ENCODE results near the gene KRTAP10-5. TPM values are rescaled to one million over a fixed set of nuclear protein-coding genes. Genes with fewer than 3 reads are reported as not detected.
"Not testable (repeated sequence)": the region's sequence is repeated elsewhere in the genome, so short reads cannot be mapped to it uniquely, and the experiment has no call there.

Gene KRTAP10-5
- not detected for total RNA-seq
- not detected for total RNA-seq (2013)
- total RNA-seq = 0 reads per million in 29 experiments

- Mint-ChIP-seq H3K4me3 (peak within 1 kb of the TSS in 2 of 3 donors; percentile 33 to 36), H3K27me3 (peaks cover 13 to 23% of the 10 kb centered on the region in 2 donors), H3K9me3 (peaks cover 8 to 29% (median 16%) of the 10 kb centered on the region in 3 donors), H3K4me1 (peaks cover 20 to 28% (median 22%) of the 10 kb centered on the region in 3 donors)
- H3K36me3 ChIP-seq (ENCODE audit: control insufficient read depth in 2 of 2, extremely low read depth in 1 of 2, insufficient read depth in 1 of 2, low read length in 1 of 2); H3K36me3 Mint-ChIP-seq; POLR2A ChIA-PET; ATAC-seq (replicated peaks in 1 of 4); CTCF ChIA-PET; H3K4me3 ChIP-seq (ENCODE audit: control insufficient read depth in 1 of 2, extremely low read depth in 1 of 2, low read length in 1 of 2); H3K9me3 ChIP-seq; H3K27ac ChIP-seq (ENCODE audit: low read length); H3K27ac Mint-ChIP-seq; H3K27me3 ChIP-seq (replicated peaks in 1 of 2; ENCODE audit: control insufficient read depth in 2 of 2, extremely low read depth in 1 of 2, insufficient read depth in 2 of 2, low read length in 1 of 2); H3K4me1 ChIP-seq (ENCODE audit: control insufficient read depth in 1 of 2, extremely low read depth in 1 of 2, insufficient read depth in 2 of 2, low read length in 2 of 2): not testable (repeated sequence)
- 72% methylated on average over 17 of the region's 19 CpGs for WGBS (ENCODE audit: insufficient coverage)
- peak in 3 of 35 experiments; percentile 4 to 24 (median 7) for DNase-seq
Measured at GRCh38 chr21:44580231-44580821, at the start of gene KRTAP10-5. TSS of gene KRTAP10-5 (minus strand) at chr21:44580604. CDS start at chr21:44580578, 26 bp downstream.

- no peaks in the 10 kb centered on the region for H3K36me3 ChIP-seq (ENCODE audit: control insufficient read depth in 2 of 2, extremely low read depth in 1 of 2, insufficient read depth in 1 of 2, low read length in 1 of 2)
- Mint-ChIP-seq H3K4me1 (peaks cover 15 to 32% (median 31%) of the 10 kb centered on the region in 3 donors), H3K27ac (no peak overlapping the region), H3K9me3 (peaks cover 25 to 50% (median 33%) of the 10 kb centered on the region in 3 donors), H3K27me3 (no peaks in the 10 kb centered on the region), H3K36me3 (peaks cover 27% of the 10 kb centered on the region), H3K4me3 (no peak overlapping the region)
- ChIA-PET CTCF (interaction anchor here in 1 of 2 donors (0.6 kb wide), 2 partner anchors 10 to 113 kb away, joined by 3 read pairs; no protein-coding TSS in a partner anchor), POLR2A (interaction anchor here in 1 of 2 donors (0.6 kb wide), 1 partner anchor 18 kb away, joined by 5 read pairs; no protein-coding TSS in a partner anchor)
- no peak overlapping the region for H3K27ac ChIP-seq (ENCODE audit: low read length)
- no peak for DNase-seq
- no peak overlapping the region for H3K4me3 ChIP-seq (ENCODE audit: control insufficient read depth in 1 of 2, extremely low read depth in 1 of 2, low read length in 1 of 2)
- WGBS (ENCODE audit: insufficient coverage) = 89% methylated on average over 13 of the region's 18 CpGs
- peaks cover 3% of the 10 kb centered on the region for H3K9me3 ChIP-seq
- ATAC-seq (replicated peaks in 1 of 4) = no peak
- peaks cover 9 to 58% of the 10 kb centered on the region in 2 experiments for H3K4me1 ChIP-seq (ENCODE audit: control insufficient read depth in 1 of 2, extremely low read depth in 1 of 2, insufficient read depth in 2 of 2, low read length in 2 of 2)
- H3K27me3 ChIP-seq (replicated peaks in 1 of 2; ENCODE audit: control insufficient read depth in 2 of 2, extremely low read depth in 1 of 2, insufficient read depth in 2 of 2, low read length in 1 of 2) = no peaks in the 10 kb centered on the region
Measured at GRCh38 chr21:44628707-44629391, 48.4 kb upstream of the KRTAP10-5 start.

GRCh38 chr21:44627831-44628233 is 47.4 kb upstream of the KRTAP10-5 start:
- DNase-seq; H3K4me3 Mint-ChIP-seq; ATAC-seq (replicated peaks in 1 of 4); H3K9me3 ChIP-seq; H3K27ac Mint-ChIP-seq; H3K4me3 ChIP-seq (ENCODE audit: control insufficient read depth in 1 of 2, extremely low read depth in 1 of 2, low read length in 1 of 2); H3K36me3 ChIP-seq (ENCODE audit: control insufficient read depth in 2 of 2, extremely low read depth in 1 of 2, insufficient read depth in 1 of 2, low read length in 1 of 2); CTCF ChIA-PET; H3K27me3 Mint-ChIP-seq; H3K27me3 ChIP-seq (replicated peaks in 1 of 2; ENCODE audit: control insufficient read depth in 2 of 2, extremely low read depth in 1 of 2, insufficient read depth in 2 of 2, low read length in 1 of 2); H3K27ac ChIP-seq (ENCODE audit: low read length); POLR2A ChIA-PET: not testable (repeated sequence)
- peaks cover 15 to 32% (median 31%) of the 10 kb centered on the region in 3 donors for H3K4me1 Mint-ChIP-seq
- H3K4me1 ChIP-seq (ENCODE audit: control insufficient read depth in 1 of 2, extremely low read depth in 1 of 2, insufficient read depth in 2 of 2, low read length in 2 of 2) = peaks cover 9 to 58% of the 10 kb centered on the region in 2 experiments
- peaks cover 33 to 49% (median 38%) of the 10 kb centered on the region in 3 donors for H3K9me3 Mint-ChIP-seq
- 100% methylated on average over 1 of the region's 15 CpGs for WGBS (ENCODE audit: insufficient coverage)
- peaks cover 27% of the 10 kb centered on the region for H3K36me3 Mint-ChIP-seq

- H3K27me3 ChIP-seq (replicated peaks in 1 of 2; ENCODE audit: control insufficient read depth in 2 of 2, extremely low read depth in 1 of 2, insufficient read depth in 2 of 2, low read length in 1 of 2); H3K27ac ChIP-seq (ENCODE audit: low read length); H3K4me3 ChIP-seq (ENCODE audit: control insufficient read depth in 1 of 2, extremely low read depth in 1 of 2, low read length in 1 of 2); H3K9me3 ChIP-seq; CTCF ChIA-PET; H3K27me3 Mint-ChIP-seq; ATAC-seq (replicated peaks in 1 of 4); H3K36me3 ChIP-seq (ENCODE audit: control insufficient read depth in 2 of 2, extremely low read depth in 1 of 2, insufficient read depth in 1 of 2, low read length in 1 of 2); POLR2A ChIA-PET; DNase-seq; H3K4me3 Mint-ChIP-seq: not testable (repeated sequence)
- H3K4me1 Mint-ChIP-seq = peaks cover 15 to 32% (median 31%) of the 10 kb centered on the region in 3 donors
- peaks cover 9 to 58% of the 10 kb centered on the region in 2 experiments for H3K4me1 ChIP-seq (ENCODE audit: control insufficient read depth in 1 of 2, extremely low read depth in 1 of 2, insufficient read depth in 2 of 2, low read length in 2 of 2)
- 88% methylated on average over 14 of the region's 20 CpGs for WGBS (ENCODE audit: insufficient coverage)
- peaks cover 38 to 53% (median 43%) of the 10 kb centered on the region in 3 donors for H3K9me3 Mint-ChIP-seq
- peak overlapping the region in 1 of 2 donors; percentile 28 for H3K27ac Mint-ChIP-seq
- peaks cover 32% of the 10 kb centered on the region for H3K36me3 Mint-ChIP-seq
Measured at GRCh38 chr21:44627181-44627822, 46.9 kb upstream of the KRTAP10-5 start.

- CTCF ChIA-PET = no interaction called here
- H3K36me3 Mint-ChIP-seq = peaks cover 28% of the 10 kb centered on the region
Measured at GRCh38 chr21:44626673-44627143, 46.3 kb upstream of the KRTAP10-5 start, which contains the start of gene KRTAP10-9. TSS of gene KRTAP10-9 (plus strand) at chr21:44627093. CDS start at chr21:44627172, 79 bp downstream.

GRCh38 chr21:44626262-44626661 is 45.9 kb upstream of the KRTAP10-5 start:
- peaks cover 4% of the 10 kb centered on the region for H3K9me3 ChIP-seq
- H3K27me3 ChIP-seq (replicated peaks in 1 of 2; ENCODE audit: control insufficient read depth in 2 of 2, extremely low read depth in 1 of 2, insufficient read depth in 2 of 2, low read length in 1 of 2) = no peaks in the 10 kb centered on the region
- no peak overlapping the region for H3K4me3 ChIP-seq (ENCODE audit: control insufficient read depth in 1 of 2, extremely low read depth in 1 of 2, low read length in 1 of 2)
- WGBS (ENCODE audit: insufficient coverage) = 26% methylated on average over 9 of the region's 10 CpGs
- Mint-ChIP-seq H3K27ac (no peak overlapping the region), H3K4me3 (peak overlapping the region in 1 of 3 donors; percentile 17), H3K4me1 (peaks cover 15 to 32% (median 31%) of the 10 kb centered on the region in 3 donors), H3K9me3 (peaks cover 33 to 45% (median 37%) of the 10 kb centered on the region in 3 donors), H3K27me3 (no peaks in the 10 kb centered on the region), H3K36me3 (peaks cover 26% of the 10 kb centered on the region)
- POLR2A ChIA-PET = no interaction called here
- DNase-seq (peak in 18 of 35 experiments; percentile 10 to 57 (median 22)), ATAC-seq (replicated peaks in 1 of 4) (peak in 1 of 4 experiments; percentile 54)
- H3K36me3 ChIP-seq (ENCODE audit: control insufficient read depth in 2 of 2, extremely low read depth in 1 of 2, insufficient read depth in 1 of 2, low read length in 1 of 2) = no peaks in the 10 kb centered on the region
- H3K4me1 ChIP-seq (ENCODE audit: control insufficient read depth in 1 of 2, extremely low read depth in 1 of 2, insufficient read depth in 2 of 2, low read length in 2 of 2) = peaks cover 9 to 58% of the 10 kb centered on the region in 2 experiments
- CTCF ChIA-PET = interaction anchor here in 1 of 2 donors (0.6 kb wide), 1 partner anchor 1107 kb away, joined by 3 read pairs; no protein-coding TSS in a partner anchor
- H3K27ac ChIP-seq (ENCODE audit: low read length) = no peak overlapping the region

More at GRCh38 chr21:44626673-44627143, 46.3 kb upstream of the KRTAP10-5 start, which contains the start of gene KRTAP10-9:
- WGBS (ENCODE audit: insufficient coverage) = 53% methylated on average over 5 of the region's 7 CpGs
- H3K9me3 Mint-ChIP-seq = peaks cover 35 to 49% (median 40%) of the 10 kb centered on the region in 3 donors
- peak within 1 kb of the TSS in 1 of 3 donors; percentile 17 for H3K4me3 Mint-ChIP-seq
- H3K4me3 ChIP-seq (ENCODE audit: control insufficient read depth in 1 of 2, extremely low read depth in 1 of 2, low read length in 1 of 2) = no peak within 1 kb of the TSS
- H3K4me1 Mint-ChIP-seq = peaks cover 15 to 32% (median 31%) of the 10 kb centered on the region in 3 donors
- DNase-seq = no peak
- no peak for ATAC-seq (replicated peaks in 1 of 4)
- H3K4me1 ChIP-seq (ENCODE audit: control insufficient read depth in 1 of 2, extremely low read depth in 1 of 2, insufficient read depth in 2 of 2, low read length in 2 of 2) = peaks cover 9 to 58% of the 10 kb centered on the region in 2 experiments
- no peaks in the 10 kb centered on the region for H3K27me3 ChIP-seq (replicated peaks in 1 of 2; ENCODE audit: control insufficient read depth in 2 of 2, extremely low read depth in 1 of 2, insufficient read depth in 2 of 2, low read length in 1 of 2)
- peaks cover 4% of the 10 kb centered on the region for H3K9me3 ChIP-seq
- H3K36me3 ChIP-seq (ENCODE audit: control insufficient read depth in 2 of 2, extremely low read depth in 1 of 2, insufficient read depth in 1 of 2, low read length in 1 of 2) = no peaks in the 10 kb centered on the region
- POLR2A ChIA-PET = no interaction called here
- no peaks in the 10 kb centered on the region for H3K27me3 Mint-ChIP-seq
- H3K27ac Mint-ChIP-seq = peak within 1 kb of the TSS in 1 of 2 donors; percentile 28
- H3K27ac ChIP-seq (ENCODE audit: low read length) = no peak within 1 kb of the TSS

All from T-cell (primary cell).